Astrocyte (in vitro differentiated cells and primary cell): ENCODE data around the gene KCNQ4. TPM values are rescaled to one million over a fixed set of nuclear protein-coding genes. Genes with fewer than 3 reads are reported as not detected.

Experiments used
- DNase-seq: peaks from one replicate; pipeline ENCODE4 v3.0.0-alpha.2; 2010; ENCODE audit warnings: low read depth
- FAIRE-seq: peaks from 2 replicates; lab custom pipeline; 2011; peaks lifted over from hg19 to GRCh38; lab: Jason Lieb, UNC
- H2AFZ ChIP-seq: 2 replicates; pipeline ENCODE4 v1.6.0; 2012; ENCODE audit warnings: low read depth, low read length, inconsistent platforms
- H3K27ac ChIP-seq: 2 replicates; pipeline ENCODE4 v1.5.1; 2011; ENCODE audit warnings: low read depth, low read length, inconsistent platforms
- H3K27me3 ChIP-seq: 2 replicates; pipeline ENCODE4 v1.6.0; 2011; ENCODE audit warnings: low read length, inconsistent platforms; ENCODE audit not compliant: insufficient read depth
- H3K36me3 ChIP-seq: 2 replicates; pipeline ENCODE4 v1.5.1; 2011; ENCODE audit warnings: low read length, inconsistent platforms; ENCODE audit not compliant: insufficient read depth
- H3K4me1 ChIP-seq: 2 replicates; pipeline ENCODE4 v1.5.1; 2011; ENCODE audit warnings: low read length, inconsistent platforms; ENCODE audit not compliant: insufficient read depth
- H3K4me2 ChIP-seq: 2 replicates; pipeline ENCODE4 v1.6.0; 2012; ENCODE audit warnings: low read length, inconsistent platforms
- H3K4me3 ChIP-seq: 2 replicates; pipeline ENCODE4 v1.5.1; 2011; ENCODE audit warnings: low read depth, mild to moderate bottlenecking, low read length, inconsistent platforms; ENCODE audit not compliant: insufficient read depth
- H3K79me2 ChIP-seq: 2 replicates; pipeline ENCODE4 v1.6.0; 2012; ENCODE audit warnings: mild to moderate bottlenecking, low read length, inconsistent platforms; ENCODE audit not compliant: insufficient read depth
- H3K9ac ChIP-seq: 2 replicates; pipeline ENCODE4 v1.6.0; 2012; ENCODE audit warnings: mild to moderate bottlenecking, low read length, inconsistent platforms
- H3K9me3 ChIP-seq: 2 replicates; pipeline ENCODE4 v1.5.1; 2012; ENCODE audit warnings: low read depth, mild to moderate bottlenecking, low read length, inconsistent platforms; ENCODE audit not compliant: insufficient read depth
- H4K20me1 ChIP-seq: 2 replicates; pipeline ENCODE4 v1.6.0; 2012; ENCODE audit warnings: low read length, inconsistent platforms; ENCODE audit not compliant: insufficient read depth
- H3K27ac Mint-ChIP-seq: one replicate; pipeline ENCODE4 v1.8.0; 2021; ENCODE audit warnings: mild to moderate bottlenecking, mixed read lengths; ENCODE audit not compliant: unreplicated experiment
- H3K27me3 Mint-ChIP-seq: one replicate; pipeline ENCODE4 v1.8.0; 2021; ENCODE audit warnings: low read depth, mixed read lengths; ENCODE audit not compliant: unreplicated experiment
- H3K36me3 Mint-ChIP-seq: one replicate; pipeline ENCODE4 v1.8.0; 2021; ENCODE audit warnings: low read depth, mixed read lengths; ENCODE audit not compliant: unreplicated experiment
- H3K4me1 Mint-ChIP-seq: one replicate; pipeline ENCODE4 v1.8.0; 2021; ENCODE audit warnings: low read depth, mixed read lengths; ENCODE audit not compliant: unreplicated experiment
- H3K4me3 Mint-ChIP-seq: one replicate; pipeline ENCODE4 v1.8.0; 2021; ENCODE audit warnings: mild to moderate bottlenecking, moderate library complexity, mixed read lengths; ENCODE audit not compliant: unreplicated experiment
- H3K9me3 Mint-ChIP-seq: one replicate; pipeline ENCODE4 v1.8.0; 2021; ENCODE audit warnings: mild to moderate bottlenecking, mixed read lengths; ENCODE audit not compliant: unreplicated experiment
- EZH2 ChIP-seq: IDR thresholded peaks from 2 replicates; pipeline ENCODE4 v1.6.1; 2012; ENCODE audit warnings: mild to moderate bottlenecking, low read length, inconsistent platforms; ENCODE audit not compliant: insufficient read depth
- total RNA-seq: library from RNA; stranded (reverse); gene quantifications from 2 replicates; pipeline ENCODE4 v1.2.1, GENCODE V29; 2021
- TF ChIP-seq, protein P1 (sequence below): IDR thresholded peaks from 2 replicates; pipeline ENCODE4 v1.5.1; 2011; ENCODE audit warnings: low read depth, mild to moderate bottlenecking, inconsistent platforms, low read length, moderate library complexity; ENCODE audit not compliant: insufficient read depth

KCNQ4 gene
- total RNA-seq, 1 donor from 2014 or later, result 0.89 TPM

DNA sequence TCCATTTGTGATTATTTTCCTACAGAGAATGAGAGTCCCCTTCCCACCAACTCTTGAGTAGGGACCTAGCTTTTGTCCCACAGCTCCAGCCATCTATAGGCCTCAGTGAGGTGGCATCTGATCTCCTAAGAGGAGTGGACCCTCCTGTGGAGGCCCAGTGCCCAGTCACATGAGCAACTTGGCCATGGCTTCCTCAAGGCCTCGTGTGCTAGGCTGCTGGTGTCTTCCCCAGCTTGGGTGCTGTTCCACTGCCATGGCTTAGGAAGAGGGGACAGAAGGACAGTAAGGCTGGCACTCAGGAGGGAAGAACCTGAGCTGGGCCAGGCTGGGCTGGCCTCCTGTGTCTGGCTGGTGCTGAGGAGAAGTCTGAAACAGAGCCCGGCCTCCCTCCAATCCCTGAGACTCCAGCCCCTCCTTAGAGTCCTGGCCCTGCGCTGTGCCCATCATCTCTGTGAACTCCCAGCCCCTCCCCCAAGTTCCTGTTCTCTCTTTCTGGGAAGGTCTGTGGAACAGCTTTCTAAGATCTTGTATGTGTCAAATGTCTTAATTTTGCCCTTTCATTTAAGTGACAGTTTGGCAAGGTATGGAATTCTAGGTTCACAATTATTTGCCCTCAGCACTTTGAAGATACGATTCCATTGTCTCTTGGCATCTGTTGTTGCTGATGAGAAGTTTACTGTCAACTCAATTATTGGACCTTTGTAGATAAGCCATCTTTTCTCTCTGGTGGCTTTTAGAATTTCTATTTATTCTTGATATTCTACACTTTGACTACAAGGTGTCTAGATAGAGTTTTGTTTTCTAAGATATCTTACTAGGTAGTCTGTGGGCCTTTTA is 7.1 kb upstream of the KCNQ4 start:
- DNase-seq (no peak), FAIRE-seq (no peak)
- H3K4me1 Mint-ChIP-seq, result peaks cover 9% of the 10 kb centered on the region
- no peak overlapping the region for H3K4me3 ChIP-seq
- H3K27ac Mint-ChIP-seq, result no peak overlapping the region
- H3K9me3 Mint-ChIP-seq, result peaks cover 5% of the 10 kb centered on the region
- H3K4me1 ChIP-seq, result no peaks in the 10 kb centered on the region
- peaks cover 34% of the 10 kb centered on the region for H3K36me3 Mint-ChIP-seq
- no peak overlapping the region for H3K9ac ChIP-seq
- H3K36me3 ChIP-seq, result peaks cover 7% of the 10 kb centered on the region
- H3K9me3 ChIP-seq, result no peaks in the 10 kb centered on the region
- no peak overlapping the region for H3K27ac ChIP-seq
- TF ChIP-seq EZH2, result no peak
- TF ChIP-seq, protein P1, sequence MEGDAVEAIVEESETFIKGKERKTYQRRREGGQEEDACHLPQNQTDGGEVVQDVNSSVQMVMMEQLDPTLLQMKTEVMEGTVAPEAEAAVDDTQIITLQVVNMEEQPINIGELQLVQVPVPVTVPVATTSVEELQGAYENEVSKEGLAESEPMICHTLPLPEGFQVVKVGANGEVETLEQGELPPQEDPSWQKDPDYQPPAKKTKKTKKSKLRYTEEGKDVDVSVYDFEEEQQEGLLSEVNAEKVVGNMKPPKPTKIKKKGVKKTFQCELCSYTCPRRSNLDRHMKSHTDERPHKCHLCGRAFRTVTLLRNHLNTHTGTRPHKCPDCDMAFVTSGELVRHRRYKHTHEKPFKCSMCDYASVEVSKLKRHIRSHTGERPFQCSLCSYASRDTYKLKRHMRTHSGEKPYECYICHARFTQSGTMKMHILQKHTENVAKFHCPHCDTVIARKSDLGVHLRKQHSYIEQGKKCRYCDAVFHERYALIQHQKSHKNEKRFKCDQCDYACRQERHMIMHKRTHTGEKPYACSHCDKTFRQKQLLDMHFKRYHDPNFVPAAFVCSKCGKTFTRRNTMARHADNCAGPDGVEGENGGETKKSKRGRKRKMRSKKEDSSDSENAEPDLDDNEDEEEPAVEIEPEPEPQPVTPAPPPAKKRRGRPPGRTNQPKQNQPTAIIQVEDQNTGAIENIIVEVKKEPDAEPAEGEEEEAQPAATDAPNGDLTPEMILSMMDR, result no peak
- no peak overlapping the region for H2AFZ ChIP-seq
- no peak overlapping the region for H3K4me3 Mint-ChIP-seq
- peaks cover 3% of the 10 kb centered on the region for H3K27me3 ChIP-seq
- H3K27me3 Mint-ChIP-seq, result peaks cover 11% of the 10 kb centered on the region
- no peaks in the 10 kb centered on the region for H4K20me1 ChIP-seq
- H3K79me2 ChIP-seq, result no peaks in the 10 kb centered on the region
- H3K4me2 ChIP-seq, result no peak overlapping the region

DNA sequence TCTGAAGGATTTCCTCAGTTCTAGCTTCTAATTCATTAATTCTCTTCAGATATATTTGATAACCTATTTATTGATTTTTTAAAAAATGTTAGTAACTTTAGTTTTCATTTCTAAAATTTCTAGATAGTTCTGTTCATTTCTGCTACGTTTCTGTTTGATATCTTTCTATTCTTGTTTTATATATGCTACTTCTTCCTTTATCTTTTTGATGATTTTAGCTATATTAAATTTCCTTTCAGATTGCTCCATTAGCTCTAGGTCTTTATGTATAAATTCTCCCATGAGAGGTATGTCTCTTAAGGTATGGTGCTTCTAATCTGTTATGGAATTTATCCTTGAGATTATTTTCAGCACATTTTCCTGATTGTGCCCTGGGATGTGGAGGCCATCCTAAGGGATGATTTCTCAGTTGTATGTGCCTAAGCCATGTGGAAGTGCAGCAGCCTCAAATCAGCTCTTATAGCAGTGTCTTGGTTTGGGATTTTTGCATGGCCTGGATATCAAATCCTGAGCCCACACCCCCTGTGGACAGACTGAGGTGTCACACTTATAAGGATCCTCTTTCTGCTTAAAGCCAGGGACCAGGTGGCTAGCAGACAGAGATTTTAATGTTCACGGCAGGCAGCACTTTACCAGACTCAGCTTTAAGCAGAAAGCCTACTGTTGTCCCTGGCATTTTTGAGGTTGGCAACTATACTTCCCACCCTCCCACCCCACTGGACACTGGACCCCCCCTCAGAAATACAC is 6.2 kb upstream of the KCNQ4 start:
- Histone ChIP-seq H3K4me1 (no peaks in the 10 kb centered on the region), H3K79me2 (no peaks in the 10 kb centered on the region), H4K20me1 (no peaks in the 10 kb centered on the region), H3K27ac (no peak overlapping the region), H3K9ac (no peak overlapping the region), H3K4me2 (no peak overlapping the region), H3K4me3 (no peak overlapping the region), H3K36me3 (peaks cover 5% of the 10 kb centered on the region), H2AFZ (no peak overlapping the region), H3K27me3 (peaks cover 7% of the 10 kb centered on the region), H3K9me3 (no peaks in the 10 kb centered on the region)
- FAIRE-seq (no peak), DNase-seq (no peak)
- no peak overlapping the region for H3K27ac Mint-ChIP-seq
- TF ChIP-seq, protein P1, result no peak
- no peak for TF ChIP-seq EZH2
- H3K27me3 Mint-ChIP-seq, result peaks cover 20% of the 10 kb centered on the region
- no peak overlapping the region for H3K4me3 Mint-ChIP-seq
- peaks cover 35% of the 10 kb centered on the region for H3K36me3 Mint-ChIP-seq
- H3K9me3 Mint-ChIP-seq, result peaks cover 5% of the 10 kb centered on the region
- H3K4me1 Mint-ChIP-seq, result peaks cover 14% of the 10 kb centered on the region
